K562 (cell line): Measurements from ENCODE around the gene MITF. TPM values are rescaled to one million over a fixed set of nuclear protein-coding genes. Genes with fewer than 3 reads are reported as not detected.

Source experiments
- ATAC-seq: fragments of 200-7000 bp; cut with Tn5 transposase; 3 replicates; pipeline ENCODE4 v1.9.1; 2020; ENCODE audit warnings: moderate library complexity
- BruUV-seq: library from RNA; stranded (reverse); fragments of 400-500 nt; replicated peaks from 2 replicates; lab custom pipeline; 2021; lab: Mats Ljungman, UMichigan
- CTCF ChIA-PET: fragments of 300-600 bp; formaldehyde crosslinking; extraction: SDS; loops from one replicate; lab custom pipeline; 2021; ENCODE audit warnings: low intra/inter-chr PET ratio; lab: Yijun Ruan, JAX
- POLR2A ChIA-PET: fragments of 300-600, 350-650 bp; sonication (Branson Sonifier 250); formaldehyde crosslinking; extraction: SDS; loops from one replicate; lab custom pipeline; 2021; ENCODE audit warnings: antibody characterized with exemption, inconsistent platforms; lab: Yijun Ruan, JAX
- DNase-seq, 4 experiments: peaks; one replicate each; pipeline versions ENCODE4 v3.0.0 to v3.0.0-alpha.2; 2011 to 2018; ENCODE audit warnings: low spot score in 3 of 4, mixed read lengths in 3 of 4; ENCODE audit errors: extremely low read depth in 1 of 4
- FAIRE-seq: peaks from 2 replicates; lab custom pipeline; 2011; peaks lifted over from hg19 to GRCh38; lab: Jason Lieb, UNC
- H2AFZ ChIP-seq: 2 replicates; pipeline ENCODE4 v1.6.0; 2011; ENCODE audit warnings: low read depth, low read length, control low read depth, inconsistent platforms
- H3K27ac ChIP-seq: fragments of 200-600 bp; 3 replicates; pipeline ENCODE4 v1.8.0; 2011; ENCODE audit warnings: low read depth, mild to moderate bottlenecking, control low read depth, inconsistent platforms, low read length, moderate library complexity, mixed read lengths; ENCODE audit errors: extremely low read depth
- H3K27me3 ChIP-seq, 2 experiments: fragments of 300-600 bp in 1 of 2; 2 replicates in 1 of 2; 3 replicates in 1 of 2; pipeline versions ENCODE4 v1.6.0 to v1.8.0; 2011; ENCODE audit warnings: inconsistent platforms in 2 of 2, low read length in 2 of 2, mild to moderate bottlenecking in 1 of 2, mixed read lengths in 1 of 2, moderate library complexity in 1 of 2; ENCODE audit not compliant: control insufficient read depth in 2 of 2, insufficient read depth in 2 of 2
- H3K36me3 ChIP-seq: fragments of 300-600 bp; 3 replicates; pipeline ENCODE4 v1.8.0; 2011; ENCODE audit warnings: mild to moderate bottlenecking, low read length, inconsistent platforms; ENCODE audit not compliant: control insufficient read depth, insufficient read depth
- H3K4me1 ChIP-seq, 2 experiments: fragments of 200-600 bp in 1 of 2; replicated peaks in 1 of 2; 2 replicates in 1 of 2; 3 replicates in 1 of 2; pipeline versions ENCODE4 v1.5.1 to v1.8.0; 2011; ENCODE audit warnings: inconsistent platforms in 2 of 2, low read length in 2 of 2, mild to moderate bottlenecking in 1 of 2, mixed read lengths in 1 of 2, moderate library complexity in 1 of 2; ENCODE audit not compliant: control insufficient read depth in 2 of 2, insufficient read depth in 2 of 2
- H3K4me2 ChIP-seq: 2 replicates; pipeline ENCODE4 v1.6.1; 2011; ENCODE audit warnings: low read length, control low read depth, inconsistent platforms, mixed read lengths; ENCODE audit not compliant: insufficient read depth
- H3K4me3 ChIP-seq: fragments of 200-600 bp; sonication (generic), shearing (Covaris generic); 2 replicates; pipeline ENCODE4 v1.5.1; 2016; ENCODE audit warnings: control low read depth, inconsistent platforms
- H3K79me2 ChIP-seq: fragments of 200-600 bp; 3 replicates; pipeline ENCODE4 v1.8.0; 2011; ENCODE audit warnings: low read length, inconsistent platforms; ENCODE audit not compliant: control insufficient read depth, insufficient read depth
- H3K9ac ChIP-seq, 2 experiments: 2 replicates each; pipeline versions ENCODE4 v1.6.0 to v1.6.1; 2011; ENCODE audit warnings: low read depth in 2 of 2, low read length in 2 of 2, control low read depth in 1 of 2, inconsistent platforms in 1 of 2, mild to moderate bottlenecking in 1 of 2, mixed read lengths in 1 of 2; ENCODE audit not compliant: insufficient read depth in 1 of 2
- H3K9me1 ChIP-seq: one replicate; pipeline ENCODE4 v1.6.0; 2011; ENCODE audit warnings: inconsistent platforms, mild to moderate bottlenecking, low read length, moderate library complexity; ENCODE audit not compliant: control insufficient read depth, insufficient read depth
- H3K9me3 ChIP-seq: replicated peaks from 2 replicates; pipeline ENCODE4 v1.5.1; 2011; ENCODE audit warnings: low read depth, low read length, inconsistent platforms; ENCODE audit not compliant: control insufficient read depth, insufficient read depth
- H4K20me1 ChIP-seq: replicated peaks from 2 replicates; pipeline ENCODE4 v1.6.1; 2011; ENCODE audit warnings: low read length, inconsistent platforms, mixed read lengths; ENCODE audit not compliant: control insufficient read depth, insufficient read depth
- BDP1 ChIP-seq: IDR thresholded peaks from 3 replicates; pipeline ENCODE4 v1.6.1; 2011; ENCODE audit not compliant: insufficient read length, insufficient read depth
- E2F3 ChIP-seq: fragments of 250-450 bp; sonication (Bioruptor Pico); IDR thresholded peaks from 2 replicates; pipeline ENCODE4 v1.4.0; 2020; ENCODE audit warnings: mild to moderate bottlenecking
- NRF1 ChIP-seq, 2 experiments: fragments of 450-650 bp; IDR thresholded peaks in 1 of 2; conservative IDR thresholded peaks in 1 of 2; 2 replicates each; pipeline ENCODE4 v1.6.1; 2014; ENCODE audit warnings: mild to moderate bottlenecking in 2 of 2
- SP1 ChIP-seq: sonication (generic); formaldehyde crosslinking; IDR thresholded peaks from 2 replicates; pipeline ENCODE4 v1.8.1; 2022; ENCODE audit warnings: mild to moderate bottlenecking, missing genetic modification reagents
- TAF15 ChIP-seq: fragments of 200-400 bp; formaldehyde crosslinking; IDR thresholded peaks from 2 replicates; pipeline ENCODE4 v1.6.1; 2017; ENCODE audit warnings: mild to moderate bottlenecking, low read depth, low read length, moderate library complexity
- WGBS: fragments of 100-300 bp; shearing (Covaris generic); methylation state at CpG from one replicate; pipeline ENCODE4 v1.1.6; 2016; ENCODE audit warnings: low coverage, mixed read lengths; ENCODE audit not compliant: insufficient coverage; ENCODE audit errors: missing lambda C conversion rate; 5-methylcytosine and 5-hydroxymethylcytosine counted together
- in situ Hi-C: fragments of 300-500 bp; cut with MboI; formaldehyde crosslinking; loops from 4 replicates; pipeline ENCODE4 v1.15.0; 2018; ENCODE audit warnings: inconsistent platforms, mixed read lengths
- intact Hi-C: fragments of 100-400 bp; cut with micrococcal nuclease; formaldehyde crosslinking; loops from 2 replicates; pipeline ENCODE4 v1.14.2; 2022
- polyA plus RNA-seq, 8 experiments: library from polyadenylated mRNA; depleted of rRNA in 4 of 8; stranded (reverse) in 5 of 8; unstranded in 3 of 8; fragments of >200 nt; fragmentation: Nextera tagmentation in 2 of 8; fragmentation: Illumina TruSeq in 1 of 8; extraction: Ambion mirVana in 2 of 8; extraction: Trizol in 1 of 8; gene quantifications; 2 replicates each; pipeline versions ENCODE4 v1.2.1 to v1.2.3, GENCODE V29; 2011 to 2014; ENCODE audit warnings: inconsistent platforms in 1 of 8, missing spikeins in 1 of 8
- total RNA-seq, 7 experiments: library from RNA; depleted of rRNA in 6 of 7; stranded (reverse); fragments of >200 nt in 6 of 7; fragmentation: Illumina TruSeq in 2 of 7; extraction: Trizol in 2 of 7; gene quantifications; 2 replicates each; pipeline versions ENCODE4 v1.2.1 to v1.2.3, GENCODE V29; 2011 to 2021; ENCODE audit warnings: low replicate concordance in 1 of 7
- TF ChIP-seq, protein P1 (sequence below), 2 experiments: fragments of 450-650 bp in 1 of 2; sonication (generic) in 1 of 2; formaldehyde crosslinking in 1 of 2; IDR thresholded peaks; 2 replicates each; pipeline versions ENCODE4 v1.7.1 to v1.9.0; 2016 to 2022; ENCODE audit warnings: inconsistent platforms in 1 of 2, mild to moderate bottlenecking in 1 of 2, missing genetic modification reagents in 1 of 2

MITF gene
- total and polyA plus RNA-seq, 9 of the 15 experiments (the other 6 are each of a cell fraction or from before 2014, with no cell fraction given) = 5.6 to 14.9 (median 11.1) TPM

DNA sequence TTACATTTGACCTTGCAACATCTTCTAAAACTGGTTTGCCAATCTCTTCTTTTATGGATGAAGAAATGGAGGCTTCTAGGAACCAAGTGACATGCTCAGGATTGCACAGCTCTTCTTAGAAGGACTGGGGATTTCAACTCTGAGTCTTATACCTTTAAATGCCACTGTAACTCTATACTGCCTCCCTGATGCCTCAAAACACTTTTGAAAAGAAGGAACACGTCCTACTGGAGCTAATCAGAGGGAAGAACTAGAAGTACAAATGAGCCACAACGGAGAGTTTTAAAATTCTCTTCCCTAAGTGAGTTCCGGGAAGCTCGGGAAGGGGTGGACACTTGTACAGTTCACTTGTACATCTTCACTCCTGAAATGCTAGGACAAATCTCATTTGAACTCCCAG, 949 bp upstream of the MITF start:
- Histone ChIP-seq H2AFZ (peak overlapping the region; percentile 95), H3K27ac (peak overlapping the region; percentile 72), H3K79me2 (peaks cover 40% of the 10 kb centered on the region), H3K27me3 (no peaks in the 10 kb centered on the region), H3K4me2 (peak overlapping the region; percentile 91), H3K9ac (peak overlapping the region in 1 of 2 experiments; percentile 68; a peak in 2 of 4 replicates), H3K9me1 (no peaks in the 10 kb centered on the region), H3K4me3 (peak overlapping the region; percentile 58), H4K20me1 (no peaks in the 10 kb centered on the region), H3K9me3 (0 out of 2 replicates have a peak, but pooled peaks cover 3% of the 10 kb centered on the region), H3K4me1 (peaks cover 5 to 23% of the 10 kb centered on the region in 2 experiments; a peak in 3 of 5 replicates)
- in situ Hi-C loops (no loop called here), intact Hi-C loops (loop anchor here (2.0 kb wide), 1 partner anchor 46 kb away; no protein-coding TSS in a partner anchor)
- 0% methylated on average over 4 of the region's 4 CpGs for WGBS
- ChIA-PET CTCF (no interaction called here), POLR2A (interaction anchor here (0.7 to 2.1 kb wide), 3 partner anchors 10 to 17 kb away, joined by 4 to 9 read pairs (median 6); no protein-coding TSS in a partner anchor)
- no peak for FAIRE-seq
- peak in 1 of 4 experiments; percentile 41 for DNase-seq
- ATAC-seq = peak; percentile 5; the same call in 1 of the 3 replicates
- no TSS peak for BruUV-seq
- TF ChIP-seq BDP1 = no peak
- no peak for TF ChIP-seq TAF15
- TF ChIP-seq NRF1 (conservative IDR thresholded peaks at IDR 0.05 in 1 of 2, IDR thresholded peaks at IDR 0.05 in 1 of 2) = 0 out of 4 replicates have a peak, but pooled peaks of 1 of the 2 experiments have one; percentile 21
- TF ChIP-seq E2F3 (CRISPR knock-in tag) = no peak
- TF ChIP-seq, all 486 proteins: peak for 1
- H3K36me3 ChIP-seq = no peaks in the 10 kb centered on the region

DNA sequence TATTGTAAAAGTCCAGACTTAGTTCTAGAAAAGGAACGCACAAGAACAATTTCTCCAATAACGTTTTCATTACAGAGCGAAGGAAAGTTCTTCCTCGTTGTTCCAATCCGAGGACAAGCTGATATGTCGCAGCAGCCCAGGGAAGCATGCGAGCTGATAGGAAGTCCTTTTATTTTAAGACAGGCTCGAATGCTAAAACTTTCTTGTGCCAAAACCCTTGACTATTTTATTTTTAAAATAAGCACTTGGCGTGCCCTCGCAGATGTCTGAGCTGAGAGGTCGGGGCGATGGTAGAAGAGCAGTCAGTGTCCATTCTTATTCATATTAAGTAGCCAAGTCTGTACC, 433 bp upstream of the MITF start:
- Histone ChIP-seq H3K4me3 (peak overlapping the region; percentile 58), H3K9me3 (0 out of 2 replicates have a peak, but pooled peaks cover 3% of the 10 kb centered on the region), H3K27ac (peak overlapping the region; percentile 72), H3K79me2 (peaks cover 45% of the 10 kb centered on the region), H3K9ac (peak overlapping the region; percentile 68 to 96; a peak in 3 of 4 replicates), H2AFZ (peak overlapping the region; percentile 95), H3K9me1 (no peaks in the 10 kb centered on the region), H3K4me2 (peak overlapping the region; percentile 91), H4K20me1 (no peaks in the 10 kb centered on the region), H3K27me3 (no peaks in the 10 kb centered on the region), H3K36me3 (no peaks in the 10 kb centered on the region), H3K4me1 (peaks cover 5 to 28% of the 10 kb centered on the region in 2 experiments; a peak in 3 of 5 replicates)
- DNase-seq (no peak), ATAC-seq (no peak), FAIRE-seq (no peak)
- intact Hi-C loops (loop anchor here (2.0 kb wide), 1 partner anchor 46 kb away; no protein-coding TSS in a partner anchor), in situ Hi-C loops (no loop called here)
- 2% methylated on average over 9 of the region's 12 CpGs for WGBS
- TSS peak; percentile 86 for BruUV-seq
- ChIA-PET POLR2A (interaction anchor here (0.7 to 2.1 kb wide), 4 partner anchors 9 to 2000 kb away, joined by 3 to 9 read pairs (median 4); no protein-coding TSS in a partner anchor), CTCF (no interaction called here)
- TF ChIP-seq, protein P1, sequence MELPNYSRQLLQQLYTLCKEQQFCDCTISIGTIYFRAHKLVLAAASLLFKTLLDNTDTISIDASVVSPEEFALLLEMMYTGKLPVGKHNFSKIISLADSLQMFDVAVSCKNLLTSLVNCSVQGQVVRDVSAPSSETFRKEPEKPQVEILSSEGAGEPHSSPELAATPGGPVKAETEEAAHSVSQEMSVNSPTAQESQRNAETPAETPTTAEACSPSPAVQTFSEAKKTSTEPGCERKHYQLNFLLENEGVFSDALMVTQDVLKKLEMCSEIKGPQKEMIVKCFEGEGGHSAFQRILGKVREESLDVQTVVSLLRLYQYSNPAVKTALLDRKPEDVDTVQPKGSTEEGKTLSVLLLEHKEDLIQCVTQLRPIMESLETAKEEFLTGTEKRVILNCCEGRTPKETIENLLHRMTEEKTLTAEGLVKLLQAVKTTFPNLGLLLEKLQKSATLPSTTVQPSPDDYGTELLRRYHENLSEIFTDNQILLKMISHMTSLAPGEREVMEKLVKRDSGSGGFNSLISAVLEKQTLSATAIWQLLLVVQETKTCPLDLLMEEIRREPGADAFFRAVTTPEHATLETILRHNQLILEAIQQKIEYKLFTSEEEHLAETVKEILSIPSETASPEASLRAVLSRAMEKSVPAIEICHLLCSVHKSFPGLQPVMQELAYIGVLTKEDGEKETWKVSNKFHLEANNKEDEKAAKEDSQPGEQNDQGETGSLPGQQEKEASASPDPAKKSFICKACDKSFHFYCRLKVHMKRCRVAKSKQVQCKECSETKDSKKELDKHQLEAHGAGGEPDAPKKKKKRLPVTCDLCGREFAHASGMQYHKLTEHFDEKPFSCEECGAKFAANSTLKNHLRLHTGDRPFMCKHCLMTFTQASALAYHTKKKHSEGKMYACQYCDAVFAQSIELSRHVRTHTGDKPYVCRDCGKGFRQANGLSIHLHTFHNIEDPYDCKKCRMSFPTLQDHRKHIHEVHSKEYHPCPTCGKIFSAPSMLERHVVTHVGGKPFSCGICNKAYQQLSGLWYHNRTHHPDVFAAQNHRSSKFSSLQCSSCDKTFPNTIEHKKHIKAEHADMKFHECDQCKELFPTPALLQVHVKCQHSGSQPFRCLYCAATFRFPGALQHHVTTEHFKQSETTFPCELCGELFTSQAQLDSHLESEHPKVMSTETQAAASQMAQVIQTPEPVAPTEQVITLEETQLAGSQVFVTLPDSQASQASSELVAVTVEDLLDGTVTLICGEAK (IDR thresholded peaks at IDR 0.05) = peak; percentile 73
- TF ChIP-seq, protein P1 (CRISPR knock-in tag; IDR thresholded peaks at IDR 0.05) = no peak
- TF ChIP-seq SP1 (CRISPR knock-in tag) = no peak
